Ascending aorta (tissue), 2 donors: ENCODE results near the gene OTUD4. TPM values are rescaled to one million over a fixed set of nuclear protein-coding genes. Genes with fewer than 3 reads are reported as not detected.

Source experiments
- DNase-seq, 2 donors: peaks; one replicate each; pipeline ENCODE4 v3.0.0-alpha.2; 2019; ENCODE audit warnings: low spot score in 2 of 2
- H3K27ac ChIP-seq, 2 donors: fragments of 200-600 bp; sonication (generic); one replicate each; pipeline ENCODE4 v1.5.1; 2016 to 2017; ENCODE audit warnings: mild to moderate bottlenecking in 1 of 2
- H3K27me3 ChIP-seq: fragments of 200-600 bp; sonication (generic); one replicate; pipeline ENCODE4 v1.5.1; 2017
- H3K36me3 ChIP-seq, 2 donors: fragments of 200-600 bp; sonication (generic); one replicate each; pipeline ENCODE4 v1.5.1; 2016
- H3K4me1 ChIP-seq, 2 donors: fragments of 200-600 bp; sonication (generic); one replicate each; pipeline ENCODE4 v1.5.1; 2016 to 2017; ENCODE audit warnings: mild to moderate bottlenecking in 1 of 2
- H3K4me3 ChIP-seq, 2 donors: fragments of 200-600 bp; sonication (generic); one replicate each; pipeline ENCODE4 v1.5.1; 2016 to 2017; ENCODE audit warnings: mild to moderate bottlenecking in 1 of 2
- H3K9me3 ChIP-seq, 2 donors: fragments of 200-600 bp; sonication (generic); one replicate each; pipeline ENCODE4 v1.5.1; 2016
- CTCF ChIP-seq, 3 experiments: fragments of 200-600 bp in 2 of 3; fragments of 450-650 bp in 1 of 3; sonication (generic) in 2 of 3; IDR thresholded peaks; one replicate each; pipeline ENCODE4 v1.5.1; 2016 to 2019; ENCODE audit warnings: antibody characterized with exemption in 3 of 3, mild to moderate bottlenecking in 1 of 3, moderate library complexity in 1 of 3
- intact Hi-C: fragments of 100-400 bp; cut with DNase I; formaldehyde crosslinking; loops from one replicate; pipeline ENCODE4 v1.15.1; 2023
- total RNA-seq: library from RNA; depleted of rRNA; stranded (reverse); fragments of >200 nt; gene quantifications from one replicate; pipeline ENCODE4 v1.1.0, GENCODE V29; 2016

Gene OTUD4
- total RNA-seq, 1 donor from 2014 or later: 81.4 TPM

- H3K27ac ChIP-seq: peak overlapping the region; percentile 87 to 90
- no peaks in the 10 kb centered on the region for H3K27me3 ChIP-seq
- no peak for TF ChIP-seq CTCF (IDR thresholded peaks at IDR 0.05)
- H3K4me3 ChIP-seq: peak overlapping the region; percentile 74 to 75
- H3K9me3 ChIP-seq: no peaks in the 10 kb centered on the region
- H3K4me1 ChIP-seq: peaks cover 4 to 18% of the 10 kb centered on the region in 2 donors
- DNase-seq: peak; percentile 14 to 69
- peaks cover 0 to 17% of the 10 kb centered on the region in 2 donors for H3K36me3 ChIP-seq
- intact Hi-C loops: loop anchor here (1.0 to 5.0 kb wide), 4 partner anchors 82 to 1585 kb away; partner anchors contain the start of genes LSM6, OTUD4, SMAD1 and SMARCA5
Measured at GRCh38 chr4:145098675-145099037, 81.7 kb downstream of the OTUD4 start.

GRCh38 chr4:145097821-145098674, 82.3 kb downstream of the OTUD4 start, which contains the start of the genes ABCE1 and ANAPC10:
ABCE1 (plus strand) TSS chr4:145098311; CDS start chr4:145104413, 6,102 bp downstream.
ANAPC10 (minus strand) TSS chr4:145098196; CDS start chr4:145096099, 2,097 bp downstream.
- TF ChIP-seq CTCF (IDR thresholded peaks at IDR 0.05): peak in 1 of 3 experiments; percentile 27
- H3K4me3 ChIP-seq: peak within 1 kb of the TSS; percentile 74 to 75
- H3K27ac ChIP-seq: peak within 1 kb of the TSS; percentile 87 to 90
- H3K27me3 ChIP-seq: no peaks in the 10 kb centered on the region
- H3K9me3 ChIP-seq: no peaks in the 10 kb centered on the region
- H3K4me1 ChIP-seq: peaks cover 4 to 18% of the 10 kb centered on the region in 2 donors
- DNase-seq: peak; percentile 85 to 98
- H3K36me3 ChIP-seq: peaks cover 0 to 22% of the 10 kb centered on the region in 2 donors
- intact Hi-C loops: loop anchor here (1.0 to 5.0 kb wide), 4 partner anchors 83 to 1585 kb away; partner anchors contain the start of genes LSM6, OTUD4, SMAD1 and SMARCA5

- intact Hi-C loops: loop anchor here (5.0 kb wide), 2 partner anchors 385 to 1080 kb away; partner anchors contain the start of genes LSM6 and SMAD1
- H3K4me1 ChIP-seq: peaks cover 4 to 18% of the 10 kb centered on the region in 2 donors
Measured at GRCh38 chr4:145097331-145097820, 83.0 kb downstream of the OTUD4 start.

GRCh38 chr4:145093638-145094037, 86.8 kb downstream of the OTUD4 start:
- Histone ChIP-seq H3K27me3 (no peaks in the 10 kb centered on the region), H3K4me1 (peaks cover 4 to 9% of the 10 kb centered on the region in 2 donors), H3K9me3 (no peaks in the 10 kb centered on the region), H3K27ac (no peak overlapping the region), H3K4me3 (no peak overlapping the region), H3K36me3 (peaks cover 7 to 53% of the 10 kb centered on the region in 2 donors)
- intact Hi-C loops: no loop called here
- no peak for TF ChIP-seq CTCF (IDR thresholded peaks at IDR 0.05)
- no peak for DNase-seq

More at GRCh38 chr4:145097331-145097820, 83.0 kb downstream of the OTUD4 start:
- no peak for TF ChIP-seq CTCF (IDR thresholded peaks at IDR 0.05)
- peaks cover 0 to 29% of the 10 kb centered on the region in 2 donors for H3K36me3 ChIP-seq
- peak overlapping the region; percentile 87 to 90 for H3K27ac ChIP-seq
- no peaks in the 10 kb centered on the region for H3K27me3 ChIP-seq
- no peaks in the 10 kb centered on the region for H3K9me3 ChIP-seq
- DNase-seq: no peak
- peak overlapping the region; percentile 74 to 75 for H3K4me3 ChIP-seq

- intact Hi-C loops: no loop called here
- Histone ChIP-seq H3K9me3 (no peaks in the 10 kb centered on the region), H3K36me3 (peaks cover 7 to 68% of the 10 kb centered on the region in 2 donors), H3K27ac (no peak overlapping the region), H3K4me1 (no peaks in the 10 kb centered on the region), H3K27me3 (no peaks in the 10 kb centered on the region), H3K4me3 (no peak overlapping the region)
- DNase-seq: no peak
- TF ChIP-seq CTCF (IDR thresholded peaks at IDR 0.05): no peak
Measured at GRCh38 chr4:145090380-145090779, 90.0 kb downstream of the OTUD4 start.
